Neural progenitor cell (in vitro differentiated cells): ENCODE measurements around the gene RUSC1.

ENCODE experiments used
- EZH2 ChIP-seq: fragments of 200-600 bp; sonication (generic); IDR thresholded peaks from 2 replicates; pipeline ENCODE4 v1.6.1; 2017; ENCODE audit warnings: antibody characterized with exemption, mild to moderate bottlenecking, moderate library complexity
- TF ChIP-seq, protein P1 (sequence below): fragments of 200-600 bp; sonication (generic); IDR thresholded peaks from 2 replicates; pipeline ENCODE4 v1.5.1; 2017; ENCODE audit warnings: antibody characterized with exemption, mild to moderate bottlenecking

DNA sequence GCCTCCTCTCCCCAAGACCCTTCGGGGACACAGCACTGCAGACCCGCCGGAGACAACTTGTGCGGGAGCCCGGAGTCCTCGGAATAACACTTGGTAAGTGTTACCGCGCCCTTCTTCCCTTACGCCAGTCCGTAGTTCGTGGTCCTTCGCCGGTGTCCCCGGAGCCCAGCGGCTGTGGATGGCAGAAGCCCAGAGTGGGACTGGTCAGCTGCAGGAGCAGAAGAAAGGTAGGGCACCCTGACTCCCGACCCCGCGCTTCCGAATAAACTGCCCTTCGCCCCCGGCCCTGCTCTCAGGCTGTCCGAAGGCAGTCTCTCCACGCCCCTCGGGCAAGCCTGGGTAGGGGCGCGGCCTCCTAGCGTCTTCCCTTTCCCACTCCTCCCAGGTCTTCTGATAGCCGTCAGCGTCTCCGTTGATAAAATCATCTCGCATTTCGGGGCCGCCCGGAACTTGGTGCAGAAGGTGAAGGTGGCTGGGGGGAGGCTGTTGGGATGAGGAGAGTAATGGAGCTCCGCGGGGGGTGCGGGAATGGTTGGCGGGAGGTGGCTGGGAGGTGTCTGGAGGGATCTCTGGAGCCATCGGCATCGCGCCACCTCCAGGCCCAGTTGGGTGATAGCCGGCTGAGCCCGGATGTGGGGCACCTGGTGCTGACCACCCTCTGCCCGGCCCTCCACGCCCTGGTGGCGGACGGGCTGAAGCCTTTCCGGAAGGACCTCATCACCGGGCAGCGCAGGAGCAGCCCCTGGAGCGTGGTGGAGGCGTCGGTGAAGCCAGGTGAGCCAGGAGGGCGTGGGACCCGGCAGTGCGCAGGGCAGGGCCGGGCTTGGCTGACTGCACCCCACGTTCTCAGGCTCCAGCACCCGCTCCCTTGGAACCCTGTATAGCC lies 4.3 kb downstream of the RUSC1 start:
- TF ChIP-seq, protein P1, sequence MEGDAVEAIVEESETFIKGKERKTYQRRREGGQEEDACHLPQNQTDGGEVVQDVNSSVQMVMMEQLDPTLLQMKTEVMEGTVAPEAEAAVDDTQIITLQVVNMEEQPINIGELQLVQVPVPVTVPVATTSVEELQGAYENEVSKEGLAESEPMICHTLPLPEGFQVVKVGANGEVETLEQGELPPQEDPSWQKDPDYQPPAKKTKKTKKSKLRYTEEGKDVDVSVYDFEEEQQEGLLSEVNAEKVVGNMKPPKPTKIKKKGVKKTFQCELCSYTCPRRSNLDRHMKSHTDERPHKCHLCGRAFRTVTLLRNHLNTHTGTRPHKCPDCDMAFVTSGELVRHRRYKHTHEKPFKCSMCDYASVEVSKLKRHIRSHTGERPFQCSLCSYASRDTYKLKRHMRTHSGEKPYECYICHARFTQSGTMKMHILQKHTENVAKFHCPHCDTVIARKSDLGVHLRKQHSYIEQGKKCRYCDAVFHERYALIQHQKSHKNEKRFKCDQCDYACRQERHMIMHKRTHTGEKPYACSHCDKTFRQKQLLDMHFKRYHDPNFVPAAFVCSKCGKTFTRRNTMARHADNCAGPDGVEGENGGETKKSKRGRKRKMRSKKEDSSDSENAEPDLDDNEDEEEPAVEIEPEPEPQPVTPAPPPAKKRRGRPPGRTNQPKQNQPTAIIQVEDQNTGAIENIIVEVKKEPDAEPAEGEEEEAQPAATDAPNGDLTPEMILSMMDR, result peak; percentile 65
- no peak for TF ChIP-seq EZH2
